ENCODE measurements around the gene CUX1. TPM values are rescaled to one million over a fixed set of nuclear protein-coding genes. Genes with fewer than 3 reads are reported as not detected.
A peak's percentile ranks its signal among the peaks of the same experiment; 100 is the strongest.

The CUX1 gene
- total and polyA plus RNA-seq, 9 donors: 42.2 to 151 (median 126) TPM

DNA sequence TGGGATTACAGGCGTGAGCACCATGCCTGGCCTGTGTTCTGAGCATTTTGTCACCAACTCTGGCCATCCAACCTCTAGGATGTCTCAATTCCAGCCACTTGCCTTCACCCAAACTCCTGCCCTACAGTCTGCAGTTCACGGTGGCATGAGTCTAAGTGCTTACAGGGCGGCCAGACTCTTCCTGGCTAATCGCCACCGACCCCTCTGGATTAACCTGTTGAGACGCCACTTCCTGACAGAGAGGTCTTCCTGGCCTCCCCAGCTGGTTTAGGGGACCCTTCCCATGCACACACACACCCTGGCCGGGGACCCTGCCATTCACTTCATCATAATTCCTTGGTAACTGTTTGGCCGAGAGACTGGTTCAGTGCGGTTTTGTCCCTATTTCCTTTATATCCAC, 257.7 kb downstream of the CUX1 start:
- DNase-seq: no peak
- TF ChIP-seq EP300 (IDR thresholded peaks at IDR 0.05): no peak
- TF ChIP-seq POLR2A (IDR thresholded peaks at IDR 0.05): no peak
- no peaks in the 10 kb centered on the region for H3K4me1 ChIP-seq (ENCODE audit: insufficient read depth)
- intact Hi-C loops (cut with DNase I): no loop called here
- H3K27ac ChIP-seq: no peak overlapping the region
- H3K9me3 ChIP-seq: no peaks in the 10 kb centered on the region
- H3K4me3 ChIP-seq: no peak overlapping the region
- WGBS, 3 donors: 93 to 98% (median 95%) methylated on average over 9 of the region's 9 CpGs
- no peaks in the 10 kb centered on the region for H3K27me3 ChIP-seq
- no peaks in the 10 kb centered on the region for H3K36me3 ChIP-seq

DNA sequence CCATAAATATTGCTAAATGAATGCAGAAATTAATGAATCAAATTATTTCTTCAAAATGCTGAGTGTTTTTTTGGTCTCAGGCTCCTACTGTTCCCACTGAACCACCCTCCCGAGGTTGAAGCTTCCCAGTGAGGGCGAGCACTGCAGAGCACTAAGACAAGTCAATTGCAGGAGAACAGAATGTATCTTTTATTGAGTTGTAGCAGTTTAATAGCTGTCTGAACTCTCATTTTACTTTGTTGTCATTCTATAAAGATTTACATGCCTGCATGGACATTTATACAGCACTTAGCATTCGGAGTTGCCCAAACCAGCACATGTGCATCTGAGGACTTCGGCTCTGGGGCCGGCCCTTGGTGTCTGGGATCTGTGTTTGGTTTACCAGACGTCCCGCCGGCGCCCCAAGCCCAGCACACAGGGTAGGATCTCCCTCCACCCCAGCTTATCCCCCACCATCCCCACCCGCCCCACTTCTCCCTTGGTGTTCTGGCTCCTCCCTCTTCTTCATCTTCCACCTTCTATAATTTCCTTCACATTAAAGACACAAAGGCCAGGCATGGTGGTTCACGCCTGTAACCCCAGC, 258.2 kb downstream of the CUX1 start:
- Histone ChIP-seq H3K27ac (no peak overlapping the region), H3K36me3 (no peaks in the 10 kb centered on the region), H3K27me3 (no peaks in the 10 kb centered on the region), H3K4me3 (no peak overlapping the region), H3K9me3 (no peaks in the 10 kb centered on the region), H3K4me1 (ENCODE audit: insufficient read depth) (no peaks in the 10 kb centered on the region)
- TF ChIP-seq POLR2A (IDR thresholded peaks at IDR 0.05): no peak
- no peak for TF ChIP-seq EP300 (IDR thresholded peaks at IDR 0.05)
- TF ChIP-seq, protein P1, sequence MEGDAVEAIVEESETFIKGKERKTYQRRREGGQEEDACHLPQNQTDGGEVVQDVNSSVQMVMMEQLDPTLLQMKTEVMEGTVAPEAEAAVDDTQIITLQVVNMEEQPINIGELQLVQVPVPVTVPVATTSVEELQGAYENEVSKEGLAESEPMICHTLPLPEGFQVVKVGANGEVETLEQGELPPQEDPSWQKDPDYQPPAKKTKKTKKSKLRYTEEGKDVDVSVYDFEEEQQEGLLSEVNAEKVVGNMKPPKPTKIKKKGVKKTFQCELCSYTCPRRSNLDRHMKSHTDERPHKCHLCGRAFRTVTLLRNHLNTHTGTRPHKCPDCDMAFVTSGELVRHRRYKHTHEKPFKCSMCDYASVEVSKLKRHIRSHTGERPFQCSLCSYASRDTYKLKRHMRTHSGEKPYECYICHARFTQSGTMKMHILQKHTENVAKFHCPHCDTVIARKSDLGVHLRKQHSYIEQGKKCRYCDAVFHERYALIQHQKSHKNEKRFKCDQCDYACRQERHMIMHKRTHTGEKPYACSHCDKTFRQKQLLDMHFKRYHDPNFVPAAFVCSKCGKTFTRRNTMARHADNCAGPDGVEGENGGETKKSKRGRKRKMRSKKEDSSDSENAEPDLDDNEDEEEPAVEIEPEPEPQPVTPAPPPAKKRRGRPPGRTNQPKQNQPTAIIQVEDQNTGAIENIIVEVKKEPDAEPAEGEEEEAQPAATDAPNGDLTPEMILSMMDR (IDR thresholded peaks at IDR 0.05): no peak
- DNase-seq: no peak
- intact Hi-C loops (cut with DNase I): no loop called here
- WGBS, 3 donors: 97% methylated on average over 11 of the region's 11 CpGs

DNA sequence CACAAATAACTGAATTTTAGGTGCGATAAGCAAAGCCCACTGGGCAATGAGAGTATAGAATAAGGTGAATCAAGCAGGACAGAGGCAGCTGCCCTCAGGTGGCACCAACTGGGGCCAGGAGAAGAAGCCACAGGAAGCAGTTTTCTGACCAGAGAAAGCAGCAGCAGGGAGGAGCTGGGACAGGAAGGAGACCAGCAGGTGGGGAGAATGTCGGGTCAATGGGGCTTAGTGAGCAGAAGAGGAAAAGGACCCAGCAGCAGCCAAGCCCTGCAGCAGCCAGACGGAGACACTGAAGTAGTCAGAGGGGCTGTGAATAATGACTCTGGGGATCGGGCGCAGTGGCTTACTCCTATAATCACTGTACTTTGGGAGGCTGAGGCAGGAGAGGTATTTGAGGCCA, 259.7 kb downstream of the CUX1 start:
- Histone ChIP-seq H3K9me3 (no peaks in the 10 kb centered on the region), H3K27me3 (no peaks in the 10 kb centered on the region), H3K4me3 (no peak overlapping the region), H3K27ac (no peak overlapping the region), H3K36me3 (no peaks in the 10 kb centered on the region), H3K4me1 (ENCODE audit: insufficient read depth) (no peaks in the 10 kb centered on the region)
- WGBS, 3 donors: 82 to 94% (median 86%) methylated on average over 5 of the region's 5 CpGs
- no peak for DNase-seq
- intact Hi-C loops (cut with DNase I): no loop called here
- TF ChIP-seq, protein P1 (IDR thresholded peaks at IDR 0.05): no peak
- TF ChIP-seq EP300 (IDR thresholded peaks at IDR 0.05) (no peak), POLR2A (IDR thresholded peaks at IDR 0.05) (no peak)

DNA sequence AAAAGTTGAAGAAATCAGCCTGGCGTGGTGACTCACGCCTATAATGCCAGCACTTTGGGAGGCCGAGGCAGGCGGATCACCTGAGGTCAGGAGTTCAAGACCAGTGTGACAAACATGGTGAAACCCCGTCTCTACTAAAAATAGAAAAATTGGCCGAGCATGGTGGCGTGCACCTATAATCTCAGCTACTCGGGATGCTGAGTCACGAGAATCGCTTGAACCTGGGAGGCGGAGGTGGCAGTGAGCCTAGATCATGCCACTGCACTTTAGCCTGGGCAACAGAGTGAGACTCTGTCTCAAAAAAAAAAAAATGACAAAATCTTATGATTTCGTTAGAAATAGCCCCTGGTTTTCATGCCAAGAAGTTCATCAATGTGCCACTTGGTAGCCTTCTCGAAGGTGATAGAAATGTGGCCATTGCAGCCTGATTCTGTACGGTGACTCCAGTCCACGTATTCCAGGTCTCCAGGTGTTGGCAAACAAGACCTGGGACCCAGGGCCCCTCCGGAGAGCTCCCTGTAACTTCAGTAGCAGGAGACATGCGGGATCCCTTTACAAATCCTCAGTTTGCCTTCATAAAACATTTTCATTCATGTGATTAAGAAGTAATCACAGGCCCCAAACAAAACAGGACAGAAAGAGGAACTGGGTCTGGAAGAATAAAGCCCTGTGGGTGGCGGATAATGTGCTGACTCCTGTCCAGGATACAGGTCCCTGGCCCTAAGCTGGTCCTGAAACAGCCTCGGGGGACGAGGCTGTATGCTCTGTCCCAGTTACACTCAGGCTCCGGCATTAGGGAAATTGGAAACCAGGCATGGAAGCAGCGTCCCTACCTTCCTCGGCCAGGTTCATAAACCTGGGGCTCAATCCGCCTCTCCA, 262.0 kb downstream of the CUX1 start:
- TF ChIP-seq EP300 (IDR thresholded peaks at IDR 0.05) (no peak), POLR2A (IDR thresholded peaks at IDR 0.05) (no peak)
- TF ChIP-seq, protein P1 (IDR thresholded peaks at IDR 0.05): no peak
- intact Hi-C loops (cut with DNase I): no loop called here
- Histone ChIP-seq H3K27me3 (no peaks in the 10 kb centered on the region), H3K4me3 (no peak overlapping the region), H3K36me3 (no peaks in the 10 kb centered on the region), H3K27ac (no peak overlapping the region), H3K4me1 (ENCODE audit: insufficient read depth) (no peaks in the 10 kb centered on the region), H3K9me3 (no peaks in the 10 kb centered on the region)
- DNase-seq: peak in 1 of 5 donors; percentile 3
- WGBS, 3 donors: 86 to 87% (median 87%) methylated on average over 24 of the region's 24 CpGs

DNA sequence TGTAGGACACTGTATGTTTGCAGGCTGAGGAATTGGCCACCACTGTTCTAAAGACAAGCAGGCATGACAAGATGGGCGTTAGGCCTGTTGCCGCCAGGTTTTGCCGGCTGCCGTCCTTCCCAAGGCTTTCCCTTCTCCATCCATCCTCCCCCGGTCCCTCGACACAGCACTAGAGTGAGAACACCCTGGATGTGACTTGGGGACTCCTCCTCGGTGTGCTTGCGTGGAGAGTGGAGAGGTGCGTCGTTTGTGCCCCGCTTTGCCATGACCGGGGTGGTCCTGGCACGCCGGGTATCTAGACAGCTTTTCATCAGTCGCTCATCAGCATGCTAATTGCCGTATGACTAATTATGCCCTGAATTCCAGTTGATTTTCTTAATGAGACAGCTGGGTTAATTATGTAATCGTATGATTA, 262.6 kb downstream of the CUX1 start:
- TF ChIP-seq, protein P1 (IDR thresholded peaks at IDR 0.05): no peak
- TF ChIP-seq EP300 (IDR thresholded peaks at IDR 0.05) (no peak), POLR2A (IDR thresholded peaks at IDR 0.05) (no peak)
- Histone ChIP-seq H3K9me3 (no peaks in the 10 kb centered on the region), H3K27me3 (no peaks in the 10 kb centered on the region), H3K36me3 (no peaks in the 10 kb centered on the region), H3K4me1 (ENCODE audit: insufficient read depth) (no peaks in the 10 kb centered on the region), H3K4me3 (no peak overlapping the region), H3K27ac (no peak overlapping the region)
- intact Hi-C loops (cut with DNase I): no loop called here
- 88 to 91% (median 89%) methylated on average over 17 of the region's 17 CpGs for WGBS, 3 donors
- DNase-seq: peak in 1 of 5 donors; percentile 8

Measured in ovary (tissue), 9 donors.